K562 (cell line): ENCODE results near the gene MPC1. TPM values are rescaled to one million over a fixed set of nuclear protein-coding genes. Genes with fewer than 3 reads are reported as not detected.
"Not testable (repeated sequence)": the region's sequence is repeated elsewhere in the genome, so short reads cannot be mapped to it uniquely, and the experiment has no call there.

ENCODE experiments used
- ATAC-seq: fragments of 200-7000 bp; cut with Tn5 transposase; 3 replicates; pipeline ENCODE4 v1.9.1; 2020; ENCODE audit warnings: moderate library complexity
- BruUV-seq: library from RNA; stranded (reverse); fragments of 400-500 nt; replicated peaks from 2 replicates; lab custom pipeline; 2021; lab: Mats Ljungman, UMichigan
- CTCF ChIA-PET: fragments of 300-600 bp; formaldehyde crosslinking; extraction: SDS; loops from one replicate; lab custom pipeline; 2021; ENCODE audit warnings: low intra/inter-chr PET ratio; lab: Yijun Ruan, JAX
- POLR2A ChIA-PET: fragments of 300-600, 350-650 bp; sonication (Branson Sonifier 250); formaldehyde crosslinking; extraction: SDS; loops from one replicate; lab custom pipeline; 2021; ENCODE audit warnings: antibody characterized with exemption, inconsistent platforms; lab: Yijun Ruan, JAX
- DNase-seq, 4 experiments: peaks; one replicate each; pipeline versions ENCODE4 v3.0.0 to v3.0.0-alpha.2; 2011 to 2018; ENCODE audit warnings: low spot score in 3 of 4, mixed read lengths in 3 of 4; ENCODE audit errors: extremely low read depth in 1 of 4
- FAIRE-seq: peaks from 2 replicates; lab custom pipeline; 2011; peaks lifted over from hg19 to GRCh38; lab: Jason Lieb, UNC
- H2AFZ ChIP-seq: 2 replicates; pipeline ENCODE4 v1.6.0; 2011; ENCODE audit warnings: low read depth, low read length, control low read depth, inconsistent platforms
- H3K27ac ChIP-seq: fragments of 200-600 bp; 3 replicates; pipeline ENCODE4 v1.8.0; 2011; ENCODE audit warnings: low read depth, mild to moderate bottlenecking, control low read depth, inconsistent platforms, low read length, moderate library complexity, mixed read lengths; ENCODE audit errors: extremely low read depth
- H3K27me3 ChIP-seq, 2 experiments: fragments of 300-600 bp in 1 of 2; 2 replicates in 1 of 2; 3 replicates in 1 of 2; pipeline versions ENCODE4 v1.6.0 to v1.8.0; 2011; ENCODE audit warnings: inconsistent platforms in 2 of 2, low read length in 2 of 2, mild to moderate bottlenecking in 1 of 2, mixed read lengths in 1 of 2, moderate library complexity in 1 of 2; ENCODE audit not compliant: control insufficient read depth in 2 of 2, insufficient read depth in 2 of 2
- H3K36me3 ChIP-seq: fragments of 300-600 bp; 3 replicates; pipeline ENCODE4 v1.8.0; 2011; ENCODE audit warnings: mild to moderate bottlenecking, low read length, inconsistent platforms; ENCODE audit not compliant: control insufficient read depth, insufficient read depth
- H3K4me1 ChIP-seq, 2 experiments: fragments of 200-600 bp in 1 of 2; replicated peaks in 1 of 2; 2 replicates in 1 of 2; 3 replicates in 1 of 2; pipeline versions ENCODE4 v1.5.1 to v1.8.0; 2011; ENCODE audit warnings: inconsistent platforms in 2 of 2, low read length in 2 of 2, mild to moderate bottlenecking in 1 of 2, mixed read lengths in 1 of 2, moderate library complexity in 1 of 2; ENCODE audit not compliant: control insufficient read depth in 2 of 2, insufficient read depth in 2 of 2
- H3K4me2 ChIP-seq: 2 replicates; pipeline ENCODE4 v1.6.1; 2011; ENCODE audit warnings: low read length, control low read depth, inconsistent platforms, mixed read lengths; ENCODE audit not compliant: insufficient read depth
- H3K4me3 ChIP-seq: fragments of 200-600 bp; sonication (generic), shearing (Covaris generic); 2 replicates; pipeline ENCODE4 v1.5.1; 2016; ENCODE audit warnings: control low read depth, inconsistent platforms
- H3K79me2 ChIP-seq: fragments of 200-600 bp; 3 replicates; pipeline ENCODE4 v1.8.0; 2011; ENCODE audit warnings: low read length, inconsistent platforms; ENCODE audit not compliant: control insufficient read depth, insufficient read depth
- H3K9ac ChIP-seq, 2 experiments: 2 replicates each; pipeline versions ENCODE4 v1.6.0 to v1.6.1; 2011; ENCODE audit warnings: low read depth in 2 of 2, low read length in 2 of 2, control low read depth in 1 of 2, inconsistent platforms in 1 of 2, mild to moderate bottlenecking in 1 of 2, mixed read lengths in 1 of 2; ENCODE audit not compliant: insufficient read depth in 1 of 2
- H3K9me1 ChIP-seq: one replicate; pipeline ENCODE4 v1.6.0; 2011; ENCODE audit warnings: inconsistent platforms, mild to moderate bottlenecking, low read length, moderate library complexity; ENCODE audit not compliant: control insufficient read depth, insufficient read depth
- H3K9me3 ChIP-seq: replicated peaks from 2 replicates; pipeline ENCODE4 v1.5.1; 2011; ENCODE audit warnings: low read depth, low read length, inconsistent platforms; ENCODE audit not compliant: control insufficient read depth, insufficient read depth
- H4K20me1 ChIP-seq: replicated peaks from 2 replicates; pipeline ENCODE4 v1.6.1; 2011; ENCODE audit warnings: low read length, inconsistent platforms, mixed read lengths; ENCODE audit not compliant: control insufficient read depth, insufficient read depth
- ARNT ChIP-seq, 2 experiments: fragments of 450-650 bp; IDR thresholded peaks; 2 replicates each; pipeline ENCODE4 v1.6.1; 2016; ENCODE audit warnings: mild to moderate bottlenecking in 1 of 2
- BDP1 ChIP-seq: IDR thresholded peaks from 3 replicates; pipeline ENCODE4 v1.6.1; 2011; ENCODE audit not compliant: insufficient read length, insufficient read depth
- CC2D1A ChIP-seq: fragments of 450-650 bp; IDR thresholded peaks from 2 replicates; pipeline ENCODE4 v1.6.1; 2017; ENCODE audit warnings: mild to moderate bottlenecking
- DDX20 ChIP-seq: fragments of 450-650 bp; IDR thresholded peaks from 2 replicates; pipeline ENCODE4 v1.6.1; 2016; ENCODE audit warnings: missing genetic modification characterization, low read depth, mild to moderate bottlenecking, missing compliant biosample characterization, moderate library complexity
- NR3C1 ChIP-seq: sonication (generic); formaldehyde crosslinking; IDR thresholded peaks from 2 replicates; pipeline ENCODE4 v1.8.1; 2022; ENCODE audit warnings: missing genetic modification reagents
- PURB ChIP-seq: sonication (generic); formaldehyde crosslinking; IDR thresholded peaks from 2 replicates; pipeline ENCODE4 v1.9.0; 2021; ENCODE audit warnings: low read depth, mild to moderate bottlenecking, missing genetic modification reagents
- RFX7 ChIP-seq: fragments of 250-450 bp; sonication (Bioruptor Pico); IDR thresholded peaks from 2 replicates; pipeline ENCODE4 v1.5.1; 2021; ENCODE audit warnings: mild to moderate bottlenecking
- ZNF274 ChIP-seq: IDR thresholded peaks from 2 replicates; pipeline ENCODE4 v1.6.1; 2011; ENCODE audit warnings: low read depth, mild to moderate bottlenecking, low read length, moderate library complexity, borderline replicate concordance
- ZNF589 ChIP-seq: fragments of 200-800 bp; sonication (Bioruptor generic); IDR thresholded peaks from 2 replicates; pipeline ENCODE4 v1.6.1; 2016; ENCODE audit warnings: low read depth, missing genetic modification characterization, missing compliant biosample characterization
- WGBS: fragments of 100-300 bp; shearing (Covaris generic); methylation state at CpG from one replicate; pipeline ENCODE4 v1.1.6; 2016; ENCODE audit warnings: low coverage, mixed read lengths; ENCODE audit not compliant: insufficient coverage; ENCODE audit errors: missing lambda C conversion rate; 5-methylcytosine and 5-hydroxymethylcytosine counted together
- in situ Hi-C: fragments of 300-500 bp; cut with MboI; formaldehyde crosslinking; loops from 4 replicates; pipeline ENCODE4 v1.15.0; 2018; ENCODE audit warnings: inconsistent platforms, mixed read lengths
- intact Hi-C: fragments of 100-400 bp; cut with micrococcal nuclease; formaldehyde crosslinking; loops from 2 replicates; pipeline ENCODE4 v1.14.2; 2022
- polyA plus RNA-seq, 8 experiments: library from polyadenylated mRNA; depleted of rRNA in 4 of 8; stranded (reverse) in 5 of 8; unstranded in 3 of 8; fragments of >200 nt; fragmentation: Nextera tagmentation in 2 of 8; fragmentation: Illumina TruSeq in 1 of 8; extraction: Ambion mirVana in 2 of 8; extraction: Trizol in 1 of 8; gene quantifications; 2 replicates each; pipeline versions ENCODE4 v1.2.1 to v1.2.3, GENCODE V29; 2011 to 2014; ENCODE audit warnings: inconsistent platforms in 1 of 8, missing spikeins in 1 of 8
- total RNA-seq, 7 experiments: library from RNA; depleted of rRNA in 6 of 7; stranded (reverse); fragments of >200 nt in 6 of 7; fragmentation: Illumina TruSeq in 2 of 7; extraction: Trizol in 2 of 7; gene quantifications; 2 replicates each; pipeline versions ENCODE4 v1.2.1 to v1.2.3, GENCODE V29; 2011 to 2021; ENCODE audit warnings: low replicate concordance in 1 of 7
- TF ChIP-seq, protein P1 (sequence below), 2 experiments: fragments of 450-650 bp in 1 of 2; sonication (generic) in 1 of 2; formaldehyde crosslinking; conservative IDR thresholded peaks; 2 replicates each; pipeline versions ENCODE4 v1.4.0 to v1.8.1; 2020 to 2022; ENCODE audit warnings: mild to moderate bottlenecking in 1 of 2, missing genetic modification reagents in 1 of 2
- TF ChIP-seq, protein P2 (sequence below): sonication (generic); formaldehyde crosslinking; IDR thresholded peaks from 2 replicates; pipeline ENCODE4 v1.8.1; 2023; ENCODE audit warnings: mild to moderate bottlenecking, missing genetic modification reagents
- TF ChIP-seq, protein P3 (sequence below), 3 experiments: IDR thresholded peaks in 2 of 3; conservative IDR thresholded peaks in 1 of 3; 2 replicates each; pipeline ENCODE4 v1.5.1; 2011 to 2012; ENCODE audit warnings: low read length in 3 of 3, mild to moderate bottlenecking in 3 of 3, control low read depth in 2 of 3, improper control_type of control experiment in 1 of 3, inconsistent platforms in 1 of 3, low read depth in 1 of 3, mixed read lengths in 1 of 3, moderate library complexity in 1 of 3; ENCODE audit not compliant: insufficient read depth in 2 of 3

The MPC1 gene
- total and polyA plus RNA-seq, 9 of the 15 experiments (the other 6 are each of a cell fraction or from before 2014, with no cell fraction given) = 78.6 to 185 (median 138) TPM

DNA sequence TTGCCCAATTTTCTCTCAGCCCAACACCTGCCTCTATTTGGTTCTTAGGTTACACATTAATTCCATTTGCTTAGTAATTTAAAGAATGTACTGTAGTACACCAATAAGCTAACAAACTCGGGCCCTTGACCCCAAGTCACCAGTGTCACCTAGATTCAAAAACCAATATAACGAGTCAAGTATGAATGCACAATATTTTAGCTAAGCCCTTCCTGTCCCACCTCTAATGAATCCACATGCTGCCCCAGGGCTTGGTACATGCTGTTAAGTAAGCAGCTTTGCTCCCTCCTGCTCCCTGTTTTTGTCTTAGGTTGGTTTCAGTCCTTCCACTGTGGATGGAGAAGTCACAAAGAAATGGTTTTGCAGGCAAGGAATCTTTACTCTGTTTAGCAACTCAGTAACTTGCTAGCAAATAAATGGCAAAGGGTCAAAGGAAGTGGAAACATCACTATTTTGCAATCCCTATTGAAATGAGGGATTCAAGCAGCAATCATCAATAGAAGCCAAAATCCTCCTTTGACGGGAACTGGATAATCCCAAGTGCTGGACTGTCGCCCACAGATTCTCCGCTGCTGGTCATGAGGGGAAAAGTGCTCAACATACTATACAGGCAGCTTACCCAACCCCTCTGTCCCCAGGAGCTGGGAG, 5.0 kb upstream of the MPC1 start:
- H3K9me1 ChIP-seq = no peaks in the 10 kb centered on the region
- H3K4me2 ChIP-seq = no peak overlapping the region
- TF ChIP-seq, protein P1, sequence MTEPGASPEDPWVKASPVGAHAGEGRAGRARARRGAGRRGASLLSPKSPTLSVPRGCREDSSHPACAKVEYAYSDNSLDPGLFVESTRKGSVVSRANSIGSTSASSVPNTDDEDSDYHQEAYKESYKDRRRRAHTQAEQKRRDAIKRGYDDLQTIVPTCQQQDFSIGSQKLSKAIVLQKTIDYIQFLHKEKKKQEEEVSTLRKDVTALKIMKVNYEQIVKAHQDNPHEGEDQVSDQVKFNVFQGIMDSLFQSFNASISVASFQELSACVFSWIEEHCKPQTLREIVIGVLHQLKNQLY (CRISPR knock-in tag; conservative IDR thresholded peaks at IDR 0.05) = no peak
- TF ChIP-seq CC2D1A = no peak
- TF ChIP-seq RFX7 = no peak
- no peak for TF ChIP-seq ZNF589 (CRISPR knock-in tag)
- no peak for TF ChIP-seq ZNF274
- TF ChIP-seq BDP1 = no peak
- TF ChIP-seq, protein P2, sequence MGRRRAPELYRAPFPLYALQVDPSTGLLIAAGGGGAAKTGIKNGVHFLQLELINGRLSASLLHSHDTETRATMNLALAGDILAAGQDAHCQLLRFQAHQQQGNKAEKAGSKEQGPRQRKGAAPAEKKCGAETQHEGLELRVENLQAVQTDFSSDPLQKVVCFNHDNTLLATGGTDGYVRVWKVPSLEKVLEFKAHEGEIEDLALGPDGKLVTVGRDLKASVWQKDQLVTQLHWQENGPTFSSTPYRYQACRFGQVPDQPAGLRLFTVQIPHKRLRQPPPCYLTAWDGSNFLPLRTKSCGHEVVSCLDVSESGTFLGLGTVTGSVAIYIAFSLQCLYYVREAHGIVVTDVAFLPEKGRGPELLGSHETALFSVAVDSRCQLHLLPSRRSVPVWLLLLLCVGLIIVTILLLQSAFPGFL = no peak
- no peak for TF ChIP-seq ARNT (IDR thresholded peaks at IDR 0.05)
- TF ChIP-seq NR3C1 (CRISPR knock-in tag) = no peak
- no peak for TF ChIP-seq PURB (CRISPR knock-in tag)
- TF ChIP-seq DDX20 (tag) = no peak
- TF ChIP-seq, protein P3, sequence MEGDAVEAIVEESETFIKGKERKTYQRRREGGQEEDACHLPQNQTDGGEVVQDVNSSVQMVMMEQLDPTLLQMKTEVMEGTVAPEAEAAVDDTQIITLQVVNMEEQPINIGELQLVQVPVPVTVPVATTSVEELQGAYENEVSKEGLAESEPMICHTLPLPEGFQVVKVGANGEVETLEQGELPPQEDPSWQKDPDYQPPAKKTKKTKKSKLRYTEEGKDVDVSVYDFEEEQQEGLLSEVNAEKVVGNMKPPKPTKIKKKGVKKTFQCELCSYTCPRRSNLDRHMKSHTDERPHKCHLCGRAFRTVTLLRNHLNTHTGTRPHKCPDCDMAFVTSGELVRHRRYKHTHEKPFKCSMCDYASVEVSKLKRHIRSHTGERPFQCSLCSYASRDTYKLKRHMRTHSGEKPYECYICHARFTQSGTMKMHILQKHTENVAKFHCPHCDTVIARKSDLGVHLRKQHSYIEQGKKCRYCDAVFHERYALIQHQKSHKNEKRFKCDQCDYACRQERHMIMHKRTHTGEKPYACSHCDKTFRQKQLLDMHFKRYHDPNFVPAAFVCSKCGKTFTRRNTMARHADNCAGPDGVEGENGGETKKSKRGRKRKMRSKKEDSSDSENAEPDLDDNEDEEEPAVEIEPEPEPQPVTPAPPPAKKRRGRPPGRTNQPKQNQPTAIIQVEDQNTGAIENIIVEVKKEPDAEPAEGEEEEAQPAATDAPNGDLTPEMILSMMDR (IDR thresholded peaks at IDR 0.05 in 2 of 3, conservative IDR thresholded peaks at IDR 0.05 in 1 of 3; ENCODE audit: insufficient read depth in 2 of 3, low read depth in 1 of 3, low read length in 3 of 3) = no peak
- ChIA-PET CTCF (no interaction called here), POLR2A (interaction anchor here (0.7 kb wide), 1 partner anchor 111 kb away, joined by 3 read pairs; no protein-coding TSS in a partner anchor)
- H3K4me3 ChIP-seq = no peak overlapping the region
- H3K9me3 ChIP-seq = no peaks in the 10 kb centered on the region
- BruUV-seq = no TSS peak
- FAIRE-seq = no peak
- H3K79me2 ChIP-seq = peaks cover 4% of the 10 kb centered on the region; the same call in 2 of the 3 replicates
- no peak overlapping the region for H2AFZ ChIP-seq
- H3K4me1 ChIP-seq = peaks cover 0 to 12% of the 10 kb centered on the region in 2 experiments; a peak in 1 of 5 replicates
- no peak overlapping the region for H3K27ac ChIP-seq
- H3K27me3 ChIP-seq = peaks cover 14 to 25% of the 10 kb centered on the region in 2 experiments
- no peaks in the 10 kb centered on the region for H4K20me1 ChIP-seq
- WGBS = 23% methylated on average over 5 of the region's 5 CpGs
- H3K9ac ChIP-seq = no peak overlapping the region
- intact Hi-C loops = no loop called here
- ATAC-seq = no peak
- H3K36me3 ChIP-seq = no peaks in the 10 kb centered on the region
- in situ Hi-C loops = loop anchor here (5.0 kb wide), 1 partner anchor 115 kb away; no protein-coding TSS in a partner anchor
- no peak for DNase-seq

DNA sequence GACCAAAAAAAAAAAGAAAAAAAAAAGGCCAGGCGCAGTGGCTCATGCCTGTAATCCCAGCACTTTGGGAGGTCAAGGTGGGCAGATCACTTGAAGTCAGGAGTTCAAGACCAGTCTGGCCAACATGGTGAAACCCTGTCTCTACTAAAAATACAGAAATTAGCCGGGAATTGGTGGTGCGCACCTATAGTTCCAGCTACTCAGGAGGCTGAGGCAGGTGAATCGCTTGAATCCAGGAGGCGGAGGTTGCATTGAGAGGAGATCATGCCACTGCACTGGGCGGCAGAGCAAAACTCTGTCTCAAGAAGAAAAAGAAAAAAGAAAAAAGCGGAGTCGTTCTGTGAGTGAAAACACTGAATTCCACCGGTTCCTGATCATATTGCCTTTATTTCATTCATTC, 4.4 kb upstream of the MPC1 start:
- H3K9me3 ChIP-seq, H4K20me1 ChIP-seq, H3K4me3 ChIP-seq, DNase-seq, H3K9ac ChIP-seq, H3K36me3 ChIP-seq, H3K4me2 ChIP-seq, BruUV-seq, ATAC-seq, POLR2A ChIA-PET, intact Hi-C loops, CTCF ChIA-PET, FAIRE-seq, H3K9me1 ChIP-seq, H2AFZ ChIP-seq, H3K27ac ChIP-seq: not testable (repeated sequence)
- Histone ChIP-seq H3K4me1 (peaks cover 0 to 18% of the 10 kb centered on the region in 2 experiments; a peak in 1 of 5 replicates), H3K27me3 (peaks cover 11 to 18% of the 10 kb centered on the region in 2 experiments), H3K79me2 (peaks cover 10% of the 10 kb centered on the region)
- in situ Hi-C loops = loop anchor here (5.0 kb wide), 1 partner anchor 115 kb away; no protein-coding TSS in a partner anchor
- 58% methylated on average over 6 of the region's 9 CpGs for WGBS
